NT2/D1 (cell line): Measurements from ENCODE around the gene SDHAF2.

ENCODE experiments used
- YY1 ChIP-seq: IDR thresholded peaks from 2 replicates; pipeline ENCODE4 v1.6.1; 2011; ENCODE audit not compliant: insufficient read length, insufficient read depth
- ZNF274 ChIP-seq: IDR thresholded peaks from 2 replicates; pipeline ENCODE4 v1.6.1; 2011; ENCODE audit warnings: mild to moderate bottlenecking, low read depth, low read length

DNA sequence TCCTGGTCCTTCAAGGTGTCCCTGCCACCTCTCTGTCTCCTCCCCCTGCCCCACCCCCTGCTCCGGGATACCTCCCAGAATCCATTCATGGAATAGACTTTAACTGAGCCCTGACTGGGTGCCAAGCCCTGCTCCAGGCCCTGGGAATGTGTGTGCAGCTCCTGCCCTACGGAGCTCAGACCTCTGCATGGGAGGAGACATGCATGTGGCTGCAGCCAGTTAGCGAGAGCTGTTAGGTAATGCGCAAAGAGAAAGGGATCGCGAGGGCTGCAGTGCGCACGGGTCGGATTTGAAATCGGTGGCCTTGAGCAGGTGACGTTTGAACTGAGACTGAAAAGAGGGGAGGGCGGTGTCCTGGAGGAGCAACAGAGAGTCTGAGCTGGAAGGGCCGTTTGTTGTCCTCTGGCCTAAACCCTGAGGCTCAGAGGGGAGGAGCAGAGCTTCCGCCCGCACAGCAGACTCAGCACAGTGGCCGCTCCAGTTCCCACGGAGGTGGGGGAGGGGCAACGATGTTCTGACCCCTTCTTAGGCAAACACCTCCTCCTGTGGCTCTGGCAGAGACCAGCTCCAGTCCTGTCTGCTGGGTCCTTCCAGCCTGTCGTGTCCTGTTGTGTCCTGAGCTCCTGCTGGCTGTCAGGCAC, 58.8 kb downstream of the SDHAF2 start:
- TF ChIP-seq ZNF274 = no peak
- TF ChIP-seq YY1 = no peak
